Measurements from ENCODE around the gene SMIM11. TPM values are rescaled to one million over a fixed set of nuclear protein-coding genes. Genes with fewer than 3 reads are reported as not detected.
A peak's percentile ranks its signal among the peaks of the same experiment; 100 is the strongest.

Gene SMIM11
- total RNA-seq, 1 donor from 2014 or later = 3.9 TPM

DNA sequence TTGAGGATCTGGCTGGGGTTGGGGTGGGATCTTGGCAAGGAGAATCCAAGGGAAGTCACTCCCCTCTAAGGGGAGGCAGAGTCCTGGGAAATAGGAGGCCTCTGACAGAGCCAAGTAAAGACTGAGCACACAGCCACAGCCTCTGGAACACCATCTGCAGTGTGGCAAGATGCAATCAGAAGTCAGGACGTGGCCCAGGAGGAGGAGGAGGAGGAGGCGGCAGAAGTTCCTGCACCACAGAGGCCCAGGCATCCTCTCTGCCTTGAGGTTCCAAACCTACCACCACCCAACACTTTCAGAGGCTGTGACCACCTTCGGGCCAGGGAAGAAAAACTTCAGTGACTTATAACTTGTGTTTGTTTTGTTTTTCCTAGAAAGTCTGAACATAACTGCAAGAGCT, 35.2 kb upstream of the SMIM11 start:
- peaks cover 89% of the 10 kb centered on the region for H3K4me1 Mint-ChIP-seq (ENCODE audit: unreplicated experiment)
- TF ChIP-seq, protein P1, sequence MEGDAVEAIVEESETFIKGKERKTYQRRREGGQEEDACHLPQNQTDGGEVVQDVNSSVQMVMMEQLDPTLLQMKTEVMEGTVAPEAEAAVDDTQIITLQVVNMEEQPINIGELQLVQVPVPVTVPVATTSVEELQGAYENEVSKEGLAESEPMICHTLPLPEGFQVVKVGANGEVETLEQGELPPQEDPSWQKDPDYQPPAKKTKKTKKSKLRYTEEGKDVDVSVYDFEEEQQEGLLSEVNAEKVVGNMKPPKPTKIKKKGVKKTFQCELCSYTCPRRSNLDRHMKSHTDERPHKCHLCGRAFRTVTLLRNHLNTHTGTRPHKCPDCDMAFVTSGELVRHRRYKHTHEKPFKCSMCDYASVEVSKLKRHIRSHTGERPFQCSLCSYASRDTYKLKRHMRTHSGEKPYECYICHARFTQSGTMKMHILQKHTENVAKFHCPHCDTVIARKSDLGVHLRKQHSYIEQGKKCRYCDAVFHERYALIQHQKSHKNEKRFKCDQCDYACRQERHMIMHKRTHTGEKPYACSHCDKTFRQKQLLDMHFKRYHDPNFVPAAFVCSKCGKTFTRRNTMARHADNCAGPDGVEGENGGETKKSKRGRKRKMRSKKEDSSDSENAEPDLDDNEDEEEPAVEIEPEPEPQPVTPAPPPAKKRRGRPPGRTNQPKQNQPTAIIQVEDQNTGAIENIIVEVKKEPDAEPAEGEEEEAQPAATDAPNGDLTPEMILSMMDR (IDR thresholded peaks at IDR 0.05) = no peak
- H3K27me3 Mint-ChIP-seq (ENCODE audit: unreplicated experiment) = no peaks in the 10 kb centered on the region
- no peak overlapping the region for H3K4me3 Mint-ChIP-seq (ENCODE audit: unreplicated experiment)
- no peak for DNase-seq (ENCODE audit: extremely low spot score, unreplicated experiment)
- no peaks in the 10 kb centered on the region for H3K9me3 Mint-ChIP-seq (ENCODE audit: unreplicated experiment)
- no peaks in the 10 kb centered on the region for H3K36me3 Mint-ChIP-seq (ENCODE audit: unreplicated experiment)
- no peak overlapping the region for H3K27ac Mint-ChIP-seq (ENCODE audit: unreplicated experiment)

GRCh38 chr21:34342476-34342875, 32.8 kb upstream of the SMIM11 start:
- TF ChIP-seq, protein P1 (IDR thresholded peaks at IDR 0.05) = no peak
- no peaks in the 10 kb centered on the region for H3K36me3 Mint-ChIP-seq (ENCODE audit: unreplicated experiment)
- no peaks in the 10 kb centered on the region for H3K9me3 Mint-ChIP-seq (ENCODE audit: unreplicated experiment)
- no peak overlapping the region for H3K4me3 Mint-ChIP-seq (ENCODE audit: unreplicated experiment)
- no peak for DNase-seq (ENCODE audit: extremely low spot score, unreplicated experiment)
- H3K27me3 Mint-ChIP-seq (ENCODE audit: unreplicated experiment) = no peaks in the 10 kb centered on the region
- peaks cover 90% of the 10 kb centered on the region for H3K4me1 Mint-ChIP-seq (ENCODE audit: unreplicated experiment)
- H3K27ac Mint-ChIP-seq (ENCODE audit: unreplicated experiment) = no peak overlapping the region

- H3K9me3 Mint-ChIP-seq (ENCODE audit: unreplicated experiment) = no peaks in the 10 kb centered on the region
- no peaks in the 10 kb centered on the region for H3K27me3 Mint-ChIP-seq (ENCODE audit: unreplicated experiment)
- TF ChIP-seq, protein P1 (IDR thresholded peaks at IDR 0.05) = no peak
- H3K4me1 Mint-ChIP-seq (ENCODE audit: unreplicated experiment) = peaks cover 87% of the 10 kb centered on the region
- H3K36me3 Mint-ChIP-seq (ENCODE audit: unreplicated experiment) = no peaks in the 10 kb centered on the region
- H3K27ac Mint-ChIP-seq (ENCODE audit: unreplicated experiment) = no peak overlapping the region
- no peak for DNase-seq (ENCODE audit: extremely low spot score, unreplicated experiment)
- no peak overlapping the region for H3K4me3 Mint-ChIP-seq (ENCODE audit: unreplicated experiment)
These were observed 32.0 kb upstream of the SMIM11 start for GRCh38 chr21:34343347-34343746.

DNA sequence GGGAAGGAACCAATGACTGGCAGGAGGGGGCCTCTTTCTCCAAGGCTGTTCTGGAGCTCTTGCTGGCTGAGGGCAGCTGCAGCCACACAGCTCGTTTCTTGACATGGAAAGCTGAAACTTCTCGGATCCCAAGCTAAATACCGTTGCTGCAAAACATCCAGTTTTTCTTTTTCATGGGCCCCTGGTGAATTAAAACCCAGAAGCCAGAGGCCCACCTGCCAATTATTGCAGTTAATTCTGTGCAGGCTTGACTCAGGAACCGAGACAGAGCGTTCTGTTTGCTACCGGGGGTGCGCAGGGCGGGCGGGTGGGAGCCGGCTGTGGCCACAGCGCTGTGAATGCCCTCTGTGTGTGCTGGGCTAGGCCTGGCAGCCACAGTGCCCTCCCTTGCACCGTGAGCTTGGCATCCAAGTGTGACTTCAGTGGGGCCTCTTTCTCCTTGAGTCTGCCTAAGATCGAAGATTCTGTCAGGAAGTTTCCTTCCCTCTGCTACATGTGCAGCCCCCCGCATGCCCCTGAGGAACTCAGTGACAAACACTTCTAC, 31.4 kb upstream of the SMIM11 start:
- Mint-ChIP-seq H3K4me1 (ENCODE audit: unreplicated experiment) (peaks cover 82% of the 10 kb centered on the region), H3K27ac (ENCODE audit: unreplicated experiment) (no peak overlapping the region), H3K27me3 (ENCODE audit: unreplicated experiment) (no peaks in the 10 kb centered on the region), H3K4me3 (ENCODE audit: unreplicated experiment) (no peak overlapping the region), H3K36me3 (ENCODE audit: unreplicated experiment) (no peaks in the 10 kb centered on the region), H3K9me3 (ENCODE audit: unreplicated experiment) (no peaks in the 10 kb centered on the region)
- no peak for DNase-seq (ENCODE audit: extremely low spot score, unreplicated experiment)
- TF ChIP-seq, protein P1 (IDR thresholded peaks at IDR 0.05) = no peak

DNA sequence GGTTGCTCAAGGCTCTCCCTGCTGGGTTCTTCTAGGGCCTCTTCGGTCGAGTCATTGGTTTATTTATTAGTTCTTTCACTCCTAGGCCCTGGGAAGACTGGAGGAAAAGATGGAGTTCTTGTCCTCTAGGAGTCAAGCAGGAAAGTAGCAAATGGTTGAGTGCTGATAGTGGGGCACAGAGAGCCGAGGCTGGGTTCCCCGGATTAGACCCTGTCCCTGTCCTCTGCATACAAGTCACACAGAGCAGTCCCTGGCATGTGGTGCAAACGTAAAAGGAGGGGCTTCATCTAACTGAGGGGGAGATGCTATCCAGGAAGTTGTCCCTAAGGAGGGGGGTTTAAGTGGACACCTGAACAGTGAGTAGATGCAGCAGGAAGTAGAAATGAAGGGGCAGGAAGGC, 30.7 kb upstream of the SMIM11 start:
- Mint-ChIP-seq H3K4me1 (ENCODE audit: unreplicated experiment) (peaks cover 78% of the 10 kb centered on the region), H3K4me3 (ENCODE audit: unreplicated experiment) (peak overlapping the region; percentile 29), H3K36me3 (ENCODE audit: unreplicated experiment) (no peaks in the 10 kb centered on the region), H3K27me3 (ENCODE audit: unreplicated experiment) (no peaks in the 10 kb centered on the region), H3K27ac (ENCODE audit: unreplicated experiment) (peak overlapping the region; percentile 80), H3K9me3 (ENCODE audit: unreplicated experiment) (no peaks in the 10 kb centered on the region)
- TF ChIP-seq, protein P1 (IDR thresholded peaks at IDR 0.05) = no peak
- DNase-seq (ENCODE audit: extremely low spot score, unreplicated experiment) = no peak
